T-helper 2 cell treated with Interferon-gamma antibody and Interleukin-4, amounts not matched to agents 5 μg/mL and 100 μg/mL, for 36 hours (primary cell): ENCODE measurements around the gene TAF5L.
"Not testable (repeated sequence)": the region's sequence is repeated elsewhere in the genome, so short reads cannot be mapped to it uniquely, and the experiment has no call there.

Source experiments
- DNase-seq: peaks from one replicate; pipeline ENCODE4 v3.0.0; 2021; ENCODE audit warnings: low spot score
- H3K27ac Mint-ChIP-seq: one replicate; pipeline ENCODE4 v1.8.0; 2021; ENCODE audit warnings: mild to moderate bottlenecking, mixed read lengths
- H3K27me3 Mint-ChIP-seq: one replicate; pipeline ENCODE4 v1.8.0; 2021; ENCODE audit warnings: low read depth, mixed read lengths
- H3K36me3 Mint-ChIP-seq: one replicate; pipeline ENCODE4 v1.8.0; 2021; ENCODE audit warnings: low read depth, mixed read lengths
- H3K4me1 Mint-ChIP-seq: one replicate; pipeline ENCODE4 v1.8.0; 2021; ENCODE audit warnings: low read depth, mixed read lengths
- H3K4me3 Mint-ChIP-seq: one replicate; pipeline ENCODE4 v1.8.0; 2022; ENCODE audit warnings: mild to moderate bottlenecking, moderate library complexity, mixed read lengths
- H3K9me3 Mint-ChIP-seq: one replicate; pipeline ENCODE4 v1.8.0; 2021; ENCODE audit warnings: mixed read lengths

The TAF5L gene

DNA sequence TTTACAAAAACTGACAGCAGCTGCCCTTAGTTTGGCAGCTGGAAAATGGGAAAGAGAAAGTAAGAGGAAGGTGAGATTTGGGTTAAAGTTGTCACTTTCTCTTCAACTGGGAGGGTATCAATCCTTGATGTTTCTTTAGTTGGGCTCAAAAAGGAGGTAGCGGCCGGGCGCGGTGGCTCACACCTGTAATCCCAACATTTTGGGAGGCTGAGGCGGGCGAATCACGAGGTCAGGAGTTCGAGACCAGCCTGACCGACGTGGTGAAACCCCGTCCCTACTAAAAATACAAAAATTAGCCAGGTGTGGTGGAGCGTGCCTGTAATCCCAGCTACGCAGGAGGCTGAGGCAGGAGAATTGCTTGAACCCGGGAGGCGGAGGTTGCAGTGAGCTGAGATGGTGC lies 65.8 kb downstream of the TAF5L start:
- not testable (repeated sequence) for H3K27me3 Mint-ChIP-seq, H3K4me3 Mint-ChIP-seq, H3K9me3 Mint-ChIP-seq, DNase-seq, H3K36me3 Mint-ChIP-seq
- Mint-ChIP-seq H3K4me1 (peaks cover 25% of the 10 kb centered on the region), H3K27ac (peak overlapping the region; percentile 12)

DNA sequence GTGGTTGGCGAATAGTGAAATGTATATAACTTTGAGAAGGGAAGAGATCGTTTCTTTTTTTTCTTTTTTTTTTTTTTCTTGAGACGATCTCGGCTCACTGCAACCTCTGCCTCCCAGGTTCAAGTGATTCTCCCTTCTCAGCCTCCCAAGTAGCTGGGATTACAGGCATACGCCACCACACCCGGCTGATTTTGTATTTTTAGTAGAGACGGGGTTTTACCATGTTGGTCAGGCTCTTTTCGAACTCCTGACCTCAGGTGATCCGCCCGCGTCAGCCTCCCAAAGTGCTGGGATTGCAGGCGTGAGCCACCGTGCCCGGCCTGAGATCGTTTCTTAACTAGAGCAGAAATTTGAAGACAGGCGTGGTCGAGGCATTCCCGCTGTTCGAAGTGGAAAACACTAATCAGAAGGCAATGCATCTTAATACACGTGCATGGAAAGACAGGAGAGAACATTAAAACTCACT lies 66.6 kb downstream of the TAF5L start:
- not testable (repeated sequence) for H3K9me3 Mint-ChIP-seq, H3K36me3 Mint-ChIP-seq, H3K27me3 Mint-ChIP-seq, DNase-seq
- H3K27ac Mint-ChIP-seq, result peak overlapping the region; percentile 91
- H3K4me1 Mint-ChIP-seq, result peaks cover 30% of the 10 kb centered on the region
- peak overlapping the region; percentile 96 for H3K4me3 Mint-ChIP-seq

DNA sequence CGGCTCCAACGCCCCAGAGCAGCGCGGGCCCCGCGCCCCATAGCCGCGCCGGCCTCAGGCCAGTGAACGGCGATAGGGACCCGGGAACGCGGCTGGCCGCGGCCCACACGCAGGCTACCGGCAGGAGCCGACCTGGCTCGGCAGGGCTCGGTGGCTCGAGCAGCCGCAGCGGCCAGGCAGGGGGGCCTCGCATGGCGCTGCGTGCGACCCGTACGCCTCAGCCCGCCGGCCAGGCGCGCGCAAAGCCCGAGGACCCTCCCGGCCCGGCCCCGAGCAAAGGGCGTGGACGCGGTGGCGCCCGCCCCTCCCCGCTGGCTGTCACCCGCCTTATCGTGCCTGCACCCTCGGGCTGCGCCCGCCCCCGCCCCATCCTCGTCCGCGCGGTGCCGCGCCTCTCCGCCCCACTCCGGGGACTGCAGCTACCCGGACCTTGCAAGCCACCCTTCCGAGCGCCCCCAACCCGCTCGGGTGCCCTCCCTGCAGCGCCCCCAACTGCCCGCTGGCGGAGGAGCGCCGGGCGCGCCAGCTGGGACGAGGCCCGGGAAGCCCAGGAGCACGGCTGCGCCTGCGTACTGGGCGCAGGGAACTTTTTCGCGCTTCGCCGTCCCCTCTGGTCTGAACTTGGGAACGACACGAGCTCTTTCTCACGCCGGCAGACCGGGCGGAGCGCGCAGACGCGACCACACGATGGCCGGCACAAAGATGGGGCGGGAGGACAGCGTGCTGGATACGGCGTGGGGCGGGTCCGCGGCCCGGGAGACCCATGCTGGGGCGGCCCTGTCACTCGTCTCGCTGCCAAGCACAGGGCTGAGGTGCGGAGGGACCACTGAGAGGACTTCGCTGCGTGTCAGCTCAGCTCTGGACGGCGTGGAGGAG lies 67.2 kb downstream of the TAF5L start, which contains the start of gene ABCB10:
ABCB10 (minus strand) TSS at position 248 of the 876 bp plus-strand sequence; CDS start at position 193, 55 bp downstream.
- H3K4me3 Mint-ChIP-seq, result peak within 1 kb of the TSS; percentile 96
- peaks cover 10% of the 10 kb centered on the region for H3K36me3 Mint-ChIP-seq
- H3K27me3 Mint-ChIP-seq, result no peaks in the 10 kb centered on the region
- peak; percentile 95 for DNase-seq
- H3K4me1 Mint-ChIP-seq, result peaks cover 35% of the 10 kb centered on the region
- H3K27ac Mint-ChIP-seq, result peak within 1 kb of the TSS; percentile 91
- no peaks in the 10 kb centered on the region for H3K9me3 Mint-ChIP-seq

DNA sequence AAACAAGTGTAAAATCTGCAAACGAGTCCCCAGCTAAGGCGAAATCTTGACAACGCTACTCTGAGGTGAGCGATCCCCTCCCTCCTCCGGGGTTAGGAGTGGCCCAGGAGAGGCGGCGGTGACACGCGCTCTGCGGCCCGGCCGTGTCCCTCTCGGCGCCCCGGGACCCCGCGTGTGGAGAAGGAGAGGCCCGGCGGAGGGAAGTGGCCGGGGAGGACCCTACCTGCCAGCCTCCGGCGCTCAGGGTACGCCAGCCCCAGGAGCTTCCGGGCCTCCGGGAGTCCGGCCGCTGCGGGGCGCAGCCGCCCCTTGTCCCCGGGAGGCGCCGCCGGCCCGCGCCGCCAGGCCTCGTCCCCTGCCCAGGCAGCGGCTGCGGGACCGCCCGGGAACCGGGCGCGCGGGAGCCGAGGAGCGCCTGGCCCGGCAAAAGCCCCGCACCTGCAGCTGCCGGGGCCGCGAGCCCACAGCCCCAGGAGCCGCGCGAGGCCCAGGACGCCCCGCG lies 68.0 kb downstream of the TAF5L start:
- H3K9me3 Mint-ChIP-seq, result no peaks in the 10 kb centered on the region
- DNase-seq, result peak; percentile 54

DNA sequence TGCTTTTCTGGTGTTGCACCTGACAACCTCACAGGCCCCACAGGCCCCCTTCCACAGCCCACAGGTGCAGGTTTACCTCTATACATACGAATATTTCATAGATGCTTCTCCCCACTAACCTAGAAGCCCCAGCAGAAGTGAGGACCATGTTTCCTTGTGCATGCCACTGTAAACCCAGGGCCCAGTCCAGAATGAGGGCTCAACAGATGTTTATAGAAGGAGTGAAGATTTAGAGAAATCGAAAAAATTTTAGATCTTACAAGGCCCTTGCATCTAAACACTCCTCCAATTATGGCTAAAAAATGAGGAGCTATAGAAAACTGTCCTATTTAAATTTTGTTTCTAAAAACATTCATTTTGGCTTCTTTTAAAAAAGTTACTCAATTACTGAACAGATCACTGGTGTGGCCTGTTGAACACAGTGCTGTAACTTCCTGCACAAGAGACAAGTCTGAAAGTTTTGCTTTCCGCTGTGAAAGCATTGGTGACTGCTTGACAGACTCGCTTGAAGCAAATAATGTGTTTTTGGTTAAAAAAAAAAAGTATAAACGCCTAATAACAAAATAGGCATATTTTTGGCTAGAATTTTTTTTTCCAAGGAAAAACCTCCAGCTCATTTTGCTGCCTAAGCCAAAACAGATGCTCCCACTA lies 68.6 kb downstream of the TAF5L start:
- Mint-ChIP-seq H3K4me1 (peaks cover 36% of the 10 kb centered on the region), H3K36me3 (peaks cover 10% of the 10 kb centered on the region), H3K27me3 (no peaks in the 10 kb centered on the region), H3K4me3 (peak overlapping the region; percentile 88), H3K27ac (peak overlapping the region; percentile 91), H3K9me3 (no peaks in the 10 kb centered on the region)
- no peak for DNase-seq

More for the DNA sequence above, 68.0 kb downstream of the TAF5L start:
- Mint-ChIP-seq H3K27ac (peak overlapping the region; percentile 91), H3K4me1 (peaks cover 36% of the 10 kb centered on the region), H3K4me3 (peak overlapping the region; percentile 88), H3K27me3 (no peaks in the 10 kb centered on the region), H3K36me3 (peaks cover 10% of the 10 kb centered on the region)

DNA sequence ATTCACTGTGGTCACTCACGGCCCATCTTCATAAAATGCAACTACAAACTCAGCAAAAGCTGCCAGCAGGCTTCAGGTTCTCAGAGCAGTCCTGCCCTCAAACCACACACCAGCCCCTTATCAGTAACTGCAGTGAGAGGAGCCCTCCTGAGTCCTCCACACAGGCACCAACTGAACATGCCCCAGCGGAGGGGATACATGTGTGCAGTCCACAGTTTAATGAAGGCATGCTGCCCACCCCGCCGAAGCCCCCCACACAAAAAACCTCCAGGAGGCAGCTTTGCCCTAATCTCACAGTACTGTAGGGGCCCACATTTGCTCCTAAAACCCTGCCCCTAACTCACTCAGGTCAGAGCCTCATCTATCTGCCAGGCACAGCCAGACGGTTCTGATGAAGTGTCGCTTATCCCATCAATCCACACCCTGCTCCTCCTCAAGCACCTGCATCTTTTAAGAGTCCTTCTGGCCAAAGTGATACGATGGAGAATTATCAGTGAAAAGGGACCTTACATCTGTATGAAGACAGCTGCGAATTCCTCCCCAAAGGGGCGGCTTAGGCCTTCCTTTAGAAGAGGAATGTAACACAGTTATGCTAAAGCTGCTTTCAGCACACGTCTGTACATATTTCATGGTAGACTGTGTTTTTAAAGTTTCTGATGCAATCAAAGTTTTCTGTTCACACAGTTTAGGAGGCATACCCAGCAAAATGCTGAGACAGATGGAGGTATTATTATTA lies 70.9 kb downstream of the TAF5L start:
- Mint-ChIP-seq H3K27ac (peak overlapping the region; percentile 58), H3K27me3 (no peaks in the 10 kb centered on the region), H3K4me1 (peaks cover 37% of the 10 kb centered on the region), H3K4me3 (peak overlapping the region; percentile 28), H3K9me3 (no peaks in the 10 kb centered on the region), H3K36me3 (peaks cover 10% of the 10 kb centered on the region)
- DNase-seq, result no peak

DNA sequence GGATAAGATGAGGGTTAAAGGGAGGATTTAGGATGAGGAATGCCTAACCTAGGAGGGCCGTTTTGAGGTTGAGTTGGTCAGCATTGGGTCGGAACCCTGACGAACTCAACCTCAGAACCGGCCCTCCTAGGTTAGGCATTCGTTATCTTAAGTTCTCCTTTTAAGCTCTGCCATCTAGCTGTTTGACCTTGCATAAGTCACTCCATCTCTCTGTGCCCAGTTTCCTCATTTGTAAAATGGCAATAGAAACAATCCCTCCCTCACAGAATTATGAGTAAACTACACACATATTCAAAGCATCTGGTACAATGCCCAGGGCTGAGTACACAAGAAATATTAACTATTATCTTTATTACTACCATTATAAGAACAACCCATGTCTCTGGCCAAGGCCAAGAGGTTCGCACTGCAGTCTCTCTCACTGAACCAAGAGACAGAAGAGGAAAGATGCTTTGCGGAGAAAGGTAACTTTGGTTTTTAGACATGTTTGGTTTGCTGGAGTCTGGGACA lies 72.2 kb downstream of the TAF5L start:
- no peaks in the 10 kb centered on the region for H3K27me3 Mint-ChIP-seq
- H3K9me3 Mint-ChIP-seq, result no peaks in the 10 kb centered on the region
- H3K27ac Mint-ChIP-seq, result no peak overlapping the region
- H3K4me1 Mint-ChIP-seq, result peaks cover 34% of the 10 kb centered on the region
- DNase-seq, result no peak
- H3K4me3 Mint-ChIP-seq, result no peak overlapping the region
- H3K36me3 Mint-ChIP-seq, result peaks cover 10% of the 10 kb centered on the region

DNA sequence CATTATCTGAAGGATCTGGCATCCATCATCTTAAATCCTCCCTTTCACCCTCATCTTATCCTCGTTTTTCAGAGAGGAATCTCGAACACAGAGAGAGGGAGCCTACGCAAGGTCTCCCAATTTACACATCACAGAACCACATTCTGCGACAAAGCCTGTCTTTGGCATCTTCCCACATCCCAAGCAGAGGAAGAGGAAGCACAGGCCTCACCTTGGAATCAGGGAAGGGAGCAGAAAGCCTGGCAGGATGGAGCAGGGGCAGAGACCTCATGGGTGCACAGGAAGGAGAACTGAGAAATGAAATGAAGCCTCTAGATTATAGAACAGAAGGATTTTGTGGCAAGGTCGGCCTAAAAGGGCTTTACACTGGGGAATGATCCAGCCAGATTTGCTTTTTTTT lies 73.2 kb downstream of the TAF5L start:
- Mint-ChIP-seq H3K27ac (no peak overlapping the region), H3K27me3 (no peaks in the 10 kb centered on the region), H3K9me3 (no peaks in the 10 kb centered on the region), H3K4me1 (peaks cover 34% of the 10 kb centered on the region), H3K4me3 (no peak overlapping the region), H3K36me3 (peaks cover 14% of the 10 kb centered on the region)
- no peak for DNase-seq

DNA sequence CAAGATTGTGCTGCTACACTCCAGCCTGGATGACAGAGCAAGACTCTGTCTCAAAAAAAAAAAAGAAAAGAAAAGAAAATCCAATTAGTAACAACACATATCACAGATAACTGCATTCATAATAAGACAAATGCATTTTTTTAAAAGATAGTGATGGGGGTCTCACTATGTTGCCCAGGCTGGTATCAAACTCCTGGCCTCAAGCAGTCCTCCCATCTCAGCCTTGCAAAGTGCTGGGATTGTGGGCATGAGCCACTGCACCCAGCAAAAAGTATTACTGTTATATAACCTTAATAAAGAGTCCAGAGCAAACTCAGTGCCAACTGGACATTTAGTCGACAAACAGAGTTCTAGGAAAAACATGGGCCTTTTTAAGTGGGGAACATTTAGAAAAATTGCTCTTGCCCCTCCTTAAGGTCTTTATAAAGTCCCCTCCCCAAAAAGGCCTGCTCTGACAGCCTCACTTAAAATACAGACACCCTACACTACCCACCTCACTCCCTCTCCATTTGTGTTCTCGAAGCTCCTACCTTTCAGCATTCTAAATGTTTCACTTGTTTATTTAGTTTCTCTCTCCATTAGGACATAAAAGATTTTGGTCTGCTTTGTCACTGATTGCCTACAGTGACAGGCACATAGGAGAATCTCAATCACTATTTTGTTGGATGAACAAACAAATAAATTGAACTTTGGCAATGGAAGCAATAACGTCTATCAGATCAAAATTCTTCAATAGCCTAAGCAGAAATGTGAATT lies 74.9 kb downstream of the TAF5L start:
- no peak overlapping the region for H3K27ac Mint-ChIP-seq
- no peak overlapping the region for H3K4me3 Mint-ChIP-seq

DNA sequence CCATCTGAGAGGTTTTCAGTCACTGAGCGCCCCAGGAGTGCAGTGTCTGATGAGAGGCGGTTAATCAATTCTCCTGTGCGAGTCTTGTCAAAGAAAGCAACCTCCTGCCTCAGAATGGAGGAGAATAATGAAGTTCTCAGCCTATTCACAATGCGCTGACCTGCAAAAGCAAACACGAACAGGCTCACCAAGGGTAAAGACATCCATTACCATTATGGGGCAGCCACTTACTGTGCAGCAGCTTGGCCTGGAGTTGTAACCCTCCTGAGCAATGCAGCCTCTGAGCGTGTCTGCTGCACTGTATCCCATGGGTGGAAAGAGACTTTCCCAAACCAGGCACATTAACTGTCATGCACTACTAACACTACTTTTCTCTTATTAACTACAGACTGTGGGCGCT lies 78.4 kb downstream of the TAF5L start:
- no peak for DNase-seq
- no peak overlapping the region for H3K27ac Mint-ChIP-seq
- peaks cover 9% of the 10 kb centered on the region for H3K4me1 Mint-ChIP-seq
- peaks cover 36% of the 10 kb centered on the region for H3K36me3 Mint-ChIP-seq
- H3K27me3 Mint-ChIP-seq, result no peaks in the 10 kb centered on the region
- no peak overlapping the region for H3K4me3 Mint-ChIP-seq
- H3K9me3 Mint-ChIP-seq, result no peaks in the 10 kb centered on the region

More for the DNA sequence above, 74.9 kb downstream of the TAF5L start:
- Mint-ChIP-seq H3K36me3 (peaks cover 20% of the 10 kb centered on the region), H3K27me3 (no peaks in the 10 kb centered on the region), H3K9me3 (no peaks in the 10 kb centered on the region), H3K4me1 (peaks cover 21% of the 10 kb centered on the region)
- no peak for DNase-seq

DNA sequence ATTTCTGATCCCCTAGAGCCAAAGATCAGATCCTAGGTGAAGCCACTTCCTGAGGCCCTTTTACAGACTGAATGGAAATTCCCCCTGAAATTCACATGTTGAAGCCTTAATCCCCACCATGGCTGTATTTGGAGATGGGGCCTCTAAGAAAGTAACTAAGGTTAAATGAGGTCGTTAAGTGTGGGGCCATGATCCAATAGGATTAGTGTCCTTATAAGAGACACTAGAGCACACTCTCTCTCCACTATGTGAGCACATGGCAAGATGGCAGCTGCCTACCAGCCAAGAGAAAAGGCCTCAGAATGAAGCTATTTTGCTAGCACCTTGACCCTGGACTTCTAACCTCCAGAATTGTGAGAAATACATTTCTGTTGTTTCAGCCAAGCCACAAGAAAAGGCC lies 81.3 kb downstream of the TAF5L start:
- H3K4me3 Mint-ChIP-seq, result no peak overlapping the region
- H3K36me3 Mint-ChIP-seq, result peaks cover 52% of the 10 kb centered on the region
- peaks cover 13% of the 10 kb centered on the region for H3K4me1 Mint-ChIP-seq
- no peaks in the 10 kb centered on the region for H3K27me3 Mint-ChIP-seq
- DNase-seq, result no peak
- H3K9me3 Mint-ChIP-seq, result no peaks in the 10 kb centered on the region
- no peak overlapping the region for H3K27ac Mint-ChIP-seq
